ENCODE measurements around the gene MYO1E.

The MYO1E gene

DNA sequence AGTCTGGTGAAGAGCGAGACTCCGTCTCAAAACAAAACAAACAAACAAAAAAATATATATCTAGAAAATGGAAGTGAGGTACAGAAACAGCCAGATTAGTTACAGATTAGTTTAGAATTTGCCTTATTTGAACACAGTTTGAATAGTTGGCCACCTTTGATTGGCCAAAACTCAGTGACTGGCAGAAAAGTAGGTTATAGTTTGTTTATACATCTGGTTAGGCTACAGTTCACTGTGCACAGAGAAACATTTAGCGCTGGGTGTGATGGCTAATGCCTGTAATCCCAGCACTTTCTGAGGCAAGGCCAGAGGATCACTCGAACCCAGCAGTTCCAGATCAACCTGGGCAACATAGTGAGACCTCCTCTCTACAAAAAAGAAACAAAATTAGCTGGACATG, 114.4 kb downstream of the MYO1E start:
- no peaks in the 10 kb centered on the region for H3K27me3 Mint-ChIP-seq
- no peaks in the 10 kb centered on the region for H3K9me3 Mint-ChIP-seq
- no peak overlapping the region for H3K4me3 Mint-ChIP-seq
- no peak overlapping the region for H3K27ac Mint-ChIP-seq
- peaks cover 8% of the 10 kb centered on the region for H3K4me1 Mint-ChIP-seq
- H3K36me3 Mint-ChIP-seq: no peaks in the 10 kb centered on the region

DNA sequence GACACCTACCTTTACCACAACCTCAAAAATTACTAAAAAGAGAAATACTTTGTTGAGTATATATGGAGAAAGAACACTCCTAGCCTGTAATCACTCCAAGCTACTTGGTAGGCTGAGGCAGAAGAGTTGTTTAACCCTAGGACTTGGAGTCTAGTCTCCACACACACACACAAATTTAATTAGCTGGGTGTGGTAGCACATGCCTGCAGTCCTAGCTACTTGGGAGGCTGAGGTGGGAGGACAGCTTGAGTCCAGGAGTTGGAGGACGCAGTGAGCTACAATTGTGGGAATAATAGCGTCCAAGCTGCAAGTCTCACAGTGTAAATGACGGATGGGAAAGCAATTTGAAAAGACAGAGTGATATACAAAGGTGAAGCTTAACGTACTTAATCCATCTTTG, 115.5 kb downstream of the MYO1E start:
- H3K27ac Mint-ChIP-seq: no peak overlapping the region
- no peaks in the 10 kb centered on the region for H3K36me3 Mint-ChIP-seq
- H3K4me1 Mint-ChIP-seq: peaks cover 8% of the 10 kb centered on the region
- no peaks in the 10 kb centered on the region for H3K9me3 Mint-ChIP-seq
- no peak overlapping the region for H3K4me3 Mint-ChIP-seq
- H3K27me3 Mint-ChIP-seq: no peaks in the 10 kb centered on the region

DNA sequence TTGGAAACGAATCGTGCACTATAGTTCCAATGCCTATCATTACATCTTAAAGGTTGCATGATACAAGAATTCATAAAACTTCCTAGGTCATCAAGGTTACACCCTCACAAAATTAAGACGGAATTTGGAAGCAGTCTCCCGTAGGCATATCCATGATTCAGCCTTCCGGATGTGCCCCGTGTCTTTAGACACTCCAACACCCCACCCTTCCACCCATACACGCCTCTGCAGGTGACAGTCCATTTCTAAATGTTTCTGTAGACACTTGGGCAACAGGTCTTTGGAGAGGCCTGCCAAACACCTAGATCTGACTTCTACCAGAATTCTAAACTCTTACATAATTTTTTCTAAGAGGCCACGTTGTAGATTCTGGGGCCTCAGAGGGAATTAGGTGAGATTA, 116.2 kb downstream of the MYO1E start:
- Mint-ChIP-seq H3K9me3 (no peaks in the 10 kb centered on the region), H3K4me1 (peaks cover 8% of the 10 kb centered on the region), H3K36me3 (no peaks in the 10 kb centered on the region), H3K27me3 (no peaks in the 10 kb centered on the region), H3K27ac (peak overlapping the region; percentile 41), H3K4me3 (no peak overlapping the region)

DNA sequence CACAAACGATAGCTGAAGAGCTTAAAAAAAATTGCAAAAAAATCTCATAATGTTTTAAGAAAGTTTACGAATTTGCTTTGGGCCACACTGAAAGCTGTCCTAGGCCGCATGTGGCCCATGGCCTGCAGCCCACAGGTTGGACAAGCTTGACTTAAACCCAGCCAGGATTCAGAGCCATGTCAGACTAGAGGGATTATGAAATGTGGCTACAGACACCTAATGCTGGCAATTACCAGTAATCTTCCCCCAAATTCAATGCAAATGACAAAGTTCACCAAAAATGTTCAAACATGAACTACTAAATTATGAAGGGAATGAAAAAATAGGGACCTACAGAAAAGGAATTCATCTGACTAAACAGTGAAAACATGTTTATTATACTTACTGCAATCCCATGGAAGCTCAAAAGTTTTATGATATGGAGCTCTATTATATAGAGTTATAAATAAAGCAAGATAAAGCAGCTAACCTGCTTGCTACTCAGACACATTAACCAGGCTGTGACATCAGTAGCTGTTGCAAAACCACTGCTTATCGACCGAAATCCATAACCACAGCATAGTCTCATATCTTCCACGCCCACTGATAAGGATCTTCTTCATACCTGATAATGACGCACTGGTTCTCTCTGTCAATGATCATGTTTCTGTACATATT, 116.9 kb downstream of the MYO1E start:
- no peaks in the 10 kb centered on the region for H3K27me3 Mint-ChIP-seq
- H3K4me1 Mint-ChIP-seq: peaks cover 8% of the 10 kb centered on the region
- H3K27ac Mint-ChIP-seq: no peak overlapping the region
- H3K4me3 Mint-ChIP-seq: no peak overlapping the region
- no peaks in the 10 kb centered on the region for H3K9me3 Mint-ChIP-seq
- no peaks in the 10 kb centered on the region for H3K36me3 Mint-ChIP-seq

DNA sequence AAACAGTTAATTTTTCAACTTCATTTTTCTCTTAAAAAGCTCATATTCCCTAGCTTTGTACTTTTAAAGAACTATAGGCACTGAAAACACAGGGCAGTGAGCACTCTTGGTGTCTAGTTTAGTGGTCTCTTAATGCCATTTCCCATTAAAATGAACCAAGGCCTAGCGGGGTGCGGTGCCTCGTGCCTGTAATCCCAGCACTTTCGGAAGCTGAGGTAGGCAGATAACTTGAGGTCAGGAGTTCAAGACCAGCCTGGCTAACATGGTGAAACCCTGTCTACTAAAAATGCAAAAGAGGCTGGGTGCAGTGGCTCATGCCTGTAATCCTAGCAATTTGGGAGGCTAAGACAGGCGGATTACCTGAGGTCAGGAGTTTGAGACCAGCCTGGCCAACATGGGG, 120.5 kb downstream of the MYO1E start:
- peaks cover 8% of the 10 kb centered on the region for H3K4me1 Mint-ChIP-seq
- no peaks in the 10 kb centered on the region for H3K9me3 Mint-ChIP-seq
- H3K27me3 Mint-ChIP-seq: no peaks in the 10 kb centered on the region
- no peak overlapping the region for H3K27ac Mint-ChIP-seq
- no peaks in the 10 kb centered on the region for H3K36me3 Mint-ChIP-seq
- H3K4me3 Mint-ChIP-seq: no peak overlapping the region

DNA sequence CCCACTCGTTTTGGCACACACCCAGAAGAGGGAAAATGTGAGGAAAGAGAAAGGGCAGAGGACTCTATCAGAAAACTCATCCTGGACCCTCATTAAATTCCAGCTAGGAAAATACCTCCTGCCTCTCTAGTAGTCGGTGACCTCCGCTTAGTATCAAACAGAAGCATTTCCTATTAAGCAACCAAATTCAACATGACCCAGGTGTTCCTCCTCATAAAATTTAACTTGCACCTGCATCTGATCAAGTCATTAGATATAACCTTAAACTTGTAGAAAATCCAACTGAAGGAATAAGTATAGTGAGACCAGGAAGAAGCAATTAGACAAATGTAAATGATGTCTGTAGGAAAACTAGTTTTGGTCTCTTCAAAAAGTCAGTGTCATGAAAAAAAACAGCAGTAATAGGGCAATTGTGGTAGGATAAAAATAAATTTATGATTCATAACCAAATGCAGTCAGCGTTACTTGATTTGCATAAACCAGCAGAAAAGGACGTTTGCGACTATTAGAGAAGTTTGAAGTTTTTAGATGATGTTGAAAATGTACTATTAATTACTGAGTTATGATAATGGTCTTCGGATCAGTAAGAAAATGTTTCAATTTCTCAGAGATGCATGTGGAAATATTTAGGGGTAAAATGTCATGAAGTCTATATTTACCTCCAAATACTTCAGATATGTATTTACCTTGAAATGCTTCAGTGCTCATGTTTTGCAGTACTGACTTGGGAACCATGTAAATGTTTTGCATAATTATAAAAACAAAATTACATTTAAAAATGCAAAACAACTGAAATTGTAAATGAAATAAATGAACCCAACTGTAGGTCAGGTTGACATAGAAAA, 121.4 kb downstream of the MYO1E start:
- Mint-ChIP-seq H3K36me3 (no peaks in the 10 kb centered on the region), H3K4me1 (peaks cover 8% of the 10 kb centered on the region), H3K27me3 (no peaks in the 10 kb centered on the region), H3K9me3 (no peaks in the 10 kb centered on the region), H3K4me3 (no peak overlapping the region), H3K27ac (no peak overlapping the region)

DNA sequence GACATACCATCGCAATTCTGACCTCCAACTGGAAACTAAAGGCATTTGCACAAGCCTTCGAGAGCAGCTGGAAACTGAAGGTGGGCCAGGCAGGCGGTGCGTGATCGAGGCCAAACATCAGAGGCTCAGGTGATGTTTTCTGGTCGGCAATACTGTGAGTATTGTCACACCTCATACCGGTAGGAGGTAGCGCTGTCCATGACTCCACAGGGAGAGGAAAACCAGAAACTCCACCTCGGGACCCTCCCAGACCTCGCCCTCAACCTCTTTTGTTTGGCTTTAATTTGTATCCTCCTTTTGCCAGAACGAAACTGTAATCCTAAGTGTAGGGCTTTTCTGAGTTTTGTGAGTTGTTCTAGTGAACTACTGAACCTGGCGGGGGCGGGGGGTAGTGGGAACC, 122.4 kb downstream of the MYO1E start:
- no peak overlapping the region for H3K27ac Mint-ChIP-seq
- peaks cover under 1% of the 10 kb centered on the region for H3K4me1 Mint-ChIP-seq
- no peaks in the 10 kb centered on the region for H3K27me3 Mint-ChIP-seq
- H3K4me3 Mint-ChIP-seq: no peak overlapping the region
- H3K9me3 Mint-ChIP-seq: no peaks in the 10 kb centered on the region
- H3K36me3 Mint-ChIP-seq: no peaks in the 10 kb centered on the region

DNA sequence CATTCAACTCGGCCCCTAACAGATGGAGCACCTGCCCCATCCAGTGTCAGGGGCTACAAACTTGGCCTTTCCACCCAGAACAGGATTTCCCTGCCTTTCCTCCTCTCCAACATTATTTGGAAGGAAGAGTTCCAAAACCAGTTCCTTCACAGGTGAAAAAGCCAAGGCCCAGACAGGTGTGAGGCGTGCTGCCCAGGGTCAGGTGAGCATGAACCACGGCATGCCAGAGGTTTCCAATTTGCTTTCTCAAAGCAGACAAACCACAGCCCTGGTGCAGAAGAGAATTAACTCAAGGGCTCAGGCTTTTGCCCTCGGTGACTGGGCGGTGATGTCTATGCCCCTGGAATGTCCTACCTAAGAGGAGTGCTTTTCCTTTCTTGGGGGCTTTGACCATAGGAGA, 122.9 kb downstream of the MYO1E start:
- H3K36me3 Mint-ChIP-seq: no peaks in the 10 kb centered on the region
- no peak overlapping the region for H3K4me3 Mint-ChIP-seq
- no peaks in the 10 kb centered on the region for H3K4me1 Mint-ChIP-seq
- no peaks in the 10 kb centered on the region for H3K27me3 Mint-ChIP-seq
- H3K27ac Mint-ChIP-seq: no peak overlapping the region
- H3K9me3 Mint-ChIP-seq: no peaks in the 10 kb centered on the region

DNA sequence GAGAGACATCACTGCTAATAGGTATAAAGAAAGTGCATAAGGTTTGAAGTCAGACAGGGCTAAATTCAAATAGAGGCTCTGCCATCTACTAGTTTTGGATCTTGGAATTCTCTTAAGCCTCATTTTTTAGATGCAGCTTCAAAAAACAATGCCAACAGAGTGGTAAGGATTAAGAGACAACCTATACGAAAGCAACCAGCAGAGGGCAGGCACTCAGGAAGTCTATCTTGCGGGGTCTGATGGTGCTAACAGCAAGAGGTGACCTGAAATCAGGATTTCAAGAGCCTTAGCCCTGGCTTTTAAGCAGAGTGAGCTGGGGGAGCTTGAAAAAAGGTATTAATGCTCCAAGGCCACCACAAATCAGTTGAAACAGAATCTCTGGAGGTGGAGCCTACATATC, 125.3 kb downstream of the MYO1E start:
- Mint-ChIP-seq H3K36me3 (no peaks in the 10 kb centered on the region), H3K27me3 (no peaks in the 10 kb centered on the region), H3K4me1 (no peaks in the 10 kb centered on the region), H3K4me3 (no peak overlapping the region), H3K9me3 (no peaks in the 10 kb centered on the region), H3K27ac (no peak overlapping the region)

DNA sequence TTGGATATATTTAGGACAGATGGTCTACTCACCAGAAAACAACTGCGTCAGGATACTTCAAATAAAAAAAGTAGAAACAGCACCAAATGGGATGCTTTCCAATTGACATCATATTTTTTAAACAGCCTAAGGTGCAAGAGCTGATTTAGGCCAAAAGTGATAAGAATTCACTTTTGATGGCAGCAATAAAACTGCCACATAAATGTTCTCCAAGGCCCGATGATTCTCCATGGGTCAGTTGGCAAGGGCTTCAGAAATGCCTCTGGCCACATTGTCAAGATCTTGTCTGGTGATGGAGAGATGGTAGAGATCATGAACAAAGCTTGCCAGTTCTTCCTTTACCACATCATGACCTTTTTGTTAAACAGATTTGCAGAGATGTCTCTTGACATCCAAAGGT, 127.1 kb downstream of the MYO1E start:
- Mint-ChIP-seq H3K27ac (no peak overlapping the region), H3K4me1 (no peaks in the 10 kb centered on the region), H3K36me3 (no peaks in the 10 kb centered on the region), H3K4me3 (no peak overlapping the region), H3K27me3 (no peaks in the 10 kb centered on the region), H3K9me3 (no peaks in the 10 kb centered on the region)

DNA sequence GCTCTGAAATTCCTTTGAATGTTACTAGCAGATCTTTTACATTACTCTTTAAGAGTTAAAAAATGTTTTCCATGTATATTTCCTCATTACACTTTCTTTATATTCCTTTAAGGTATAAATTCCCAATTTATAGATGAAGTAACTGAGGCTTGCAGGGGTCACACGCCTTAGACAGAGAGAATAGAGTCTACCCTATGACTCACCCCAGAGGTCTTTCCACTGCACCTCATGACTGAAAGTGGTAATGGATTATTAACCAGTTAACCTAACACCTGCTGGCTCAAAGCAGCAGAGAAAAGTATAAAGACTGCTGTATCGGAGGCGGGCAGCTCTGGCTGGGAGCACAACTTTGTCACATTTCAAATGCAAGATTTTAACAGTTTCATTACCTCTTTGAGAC, 128.3 kb downstream of the MYO1E start:
- Mint-ChIP-seq H3K27ac (no peak overlapping the region), H3K4me1 (no peaks in the 10 kb centered on the region)

DNA sequence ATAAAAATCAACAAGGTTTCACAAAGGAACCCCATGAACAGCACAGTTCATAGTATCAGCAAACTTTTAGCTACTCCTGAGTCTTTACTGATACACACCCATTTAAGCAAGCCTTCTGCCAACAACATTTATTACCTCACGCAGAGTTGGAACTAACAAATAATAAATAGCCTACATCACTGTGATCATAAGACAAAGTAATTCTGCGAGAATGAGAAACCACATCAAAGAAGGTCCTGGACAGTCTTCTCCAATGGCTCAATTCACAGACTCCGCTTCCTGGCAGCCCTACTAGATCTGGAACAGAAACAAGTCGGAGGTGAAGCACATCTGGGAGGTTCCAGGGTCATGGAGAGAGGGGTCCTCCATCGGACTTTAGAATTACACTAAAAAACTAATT, 129.0 kb downstream of the MYO1E start:
- Mint-ChIP-seq H3K4me3 (no peak overlapping the region), H3K4me1 (no peaks in the 10 kb centered on the region), H3K27ac (no peak overlapping the region), H3K27me3 (no peaks in the 10 kb centered on the region), H3K9me3 (no peaks in the 10 kb centered on the region), H3K36me3 (no peaks in the 10 kb centered on the region)

More for the DNA sequence above, 128.3 kb downstream of the MYO1E start:
- H3K9me3 Mint-ChIP-seq: no peaks in the 10 kb centered on the region
- no peaks in the 10 kb centered on the region for H3K36me3 Mint-ChIP-seq
- H3K27me3 Mint-ChIP-seq: no peaks in the 10 kb centered on the region
- H3K4me3 Mint-ChIP-seq: no peak overlapping the region

DNA sequence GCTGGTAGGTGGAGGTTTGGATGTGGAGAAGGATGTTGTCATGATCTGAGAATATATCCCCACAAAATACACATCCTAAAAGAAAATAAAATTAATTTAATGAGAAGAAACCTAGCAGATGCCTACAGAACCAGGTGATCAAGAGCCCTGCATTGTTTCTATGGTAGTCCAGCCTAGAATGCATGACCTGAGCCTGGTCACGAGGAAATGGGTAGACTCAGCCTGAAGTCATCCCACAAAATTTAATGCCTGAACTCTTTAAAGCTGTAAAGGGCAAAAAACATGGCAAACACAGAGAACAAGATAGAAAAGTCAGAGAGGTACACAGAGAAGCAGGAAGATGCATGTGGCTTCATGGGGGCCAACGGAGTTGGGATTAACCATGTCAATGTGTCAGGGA, 130.0 kb downstream of the MYO1E start:
- no peaks in the 10 kb centered on the region for H3K4me1 Mint-ChIP-seq
- no peak overlapping the region for H3K4me3 Mint-ChIP-seq
- H3K27me3 Mint-ChIP-seq: no peaks in the 10 kb centered on the region
- H3K27ac Mint-ChIP-seq: no peak overlapping the region
- H3K36me3 Mint-ChIP-seq: no peaks in the 10 kb centered on the region
- H3K9me3 Mint-ChIP-seq: no peaks in the 10 kb centered on the region

DNA sequence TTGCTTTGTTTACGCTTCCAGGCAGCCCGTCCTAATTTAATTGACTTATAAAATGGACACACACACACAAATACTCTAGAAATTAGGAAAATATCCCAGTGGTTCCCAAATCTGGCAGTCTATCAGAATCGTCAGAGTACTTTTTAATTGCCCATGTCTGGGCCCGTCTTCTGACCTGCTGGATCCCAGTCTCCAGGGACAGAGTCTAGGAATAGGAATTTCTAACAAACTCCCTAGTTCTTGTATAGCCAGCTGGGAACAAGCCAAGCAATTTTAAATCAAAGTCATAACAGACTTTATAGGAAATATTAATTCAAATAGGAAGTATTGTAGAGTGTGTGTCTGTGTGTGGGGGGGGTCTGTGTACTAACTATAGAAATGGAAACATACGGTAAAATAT, 132.6 kb downstream of the MYO1E start:
- H3K4me3 Mint-ChIP-seq: no peak overlapping the region

DNA sequence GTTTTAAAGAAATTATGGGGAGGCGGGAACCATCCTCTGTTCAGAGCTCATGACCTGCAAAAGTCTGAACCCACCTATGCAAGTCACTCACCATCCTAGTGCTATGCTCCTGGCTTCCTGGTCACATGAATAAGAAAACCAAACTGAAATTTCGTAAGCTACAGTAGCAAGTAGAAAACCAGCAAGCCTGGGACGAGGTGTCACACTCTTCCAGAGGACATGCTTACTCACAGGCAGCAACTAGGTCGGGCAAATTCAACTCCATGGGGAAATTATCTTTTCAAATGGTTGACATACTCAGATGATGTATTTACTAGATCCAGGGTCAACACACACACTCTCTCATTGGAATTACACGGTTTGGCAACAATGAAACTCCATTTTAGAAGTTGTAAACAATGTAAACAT, 134.7 kb downstream of the MYO1E start:
- H3K9me3 Mint-ChIP-seq: no peaks in the 10 kb centered on the region
- no peaks in the 10 kb centered on the region for H3K36me3 Mint-ChIP-seq
- no peak overlapping the region for H3K27ac Mint-ChIP-seq
- no peaks in the 10 kb centered on the region for H3K4me1 Mint-ChIP-seq
- peaks cover 1% of the 10 kb centered on the region for H3K27me3 Mint-ChIP-seq
- H3K4me3 Mint-ChIP-seq: no peak overlapping the region

More for the DNA sequence above, 132.6 kb downstream of the MYO1E start:
- H3K27me3 Mint-ChIP-seq: peaks cover 1% of the 10 kb centered on the region
- no peaks in the 10 kb centered on the region for H3K36me3 Mint-ChIP-seq
- no peak overlapping the region for H3K27ac Mint-ChIP-seq
- H3K4me1 Mint-ChIP-seq: no peaks in the 10 kb centered on the region
- H3K9me3 Mint-ChIP-seq: no peaks in the 10 kb centered on the region

DNA sequence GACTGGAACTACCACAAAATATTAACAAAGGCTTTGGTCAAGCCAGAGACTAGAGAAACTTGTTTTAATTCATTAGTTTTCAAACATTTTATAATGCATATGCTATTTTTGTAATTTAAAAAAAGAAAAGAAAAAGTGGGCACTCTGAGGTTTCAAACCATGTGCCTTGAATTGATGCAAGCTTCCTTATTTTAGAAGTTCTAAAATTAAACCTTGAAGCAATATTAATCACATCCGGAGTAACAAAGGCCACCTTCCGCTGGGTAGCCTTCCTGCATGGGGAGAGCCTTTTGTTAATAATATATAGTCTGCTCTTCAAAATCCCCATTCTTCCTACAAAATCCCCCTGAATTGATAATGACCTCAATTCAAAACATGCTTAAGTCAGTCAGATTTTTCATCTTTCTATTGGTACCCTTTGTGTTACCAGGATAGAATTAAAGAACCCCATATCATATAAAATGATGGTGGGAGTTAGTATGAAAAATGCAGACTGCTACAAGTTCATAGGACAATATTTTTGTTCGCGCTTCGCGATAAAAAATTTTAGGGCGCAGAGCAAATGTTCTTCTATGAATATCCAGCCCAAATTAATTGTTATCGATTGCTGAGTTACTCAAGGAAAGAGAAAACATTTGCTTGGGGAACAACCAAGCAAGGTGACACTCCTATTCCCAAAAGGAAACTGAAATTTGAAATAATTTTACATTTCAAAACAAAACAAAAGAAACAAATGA, 135.4 kb downstream of the MYO1E start:
- Mint-ChIP-seq H3K4me3 (no peak overlapping the region), H3K27me3 (peaks cover 1% of the 10 kb centered on the region), H3K27ac (no peak overlapping the region), H3K4me1 (no peaks in the 10 kb centered on the region), H3K36me3 (no peaks in the 10 kb centered on the region), H3K9me3 (no peaks in the 10 kb centered on the region)

Measured in activated naive CD4-positive, alpha-beta T cell treated with anti-CD3 and anti-CD28 coated beads, Interleukin-2, amount 50 U/mL, for 24 hours (primary cell).